GM18867 (cell line): ENCODE measurements around the gene PLXNA4.

Experiments used
- ATAC-seq: cut with Tn5 transposase; IDR thresholded peaks from one replicate; pipeline ENCODE4 v1.9.1; 2021; ENCODE audit warnings: mild to moderate bottlenecking, moderate library complexity; ENCODE audit not compliant: unreplicated experiment

The PLXNA4 gene

GRCh38 chr7:132080967-132081668 lies 495.2 kb downstream of the PLXNA4 start:
- no peak for ATAC-seq

DNA sequence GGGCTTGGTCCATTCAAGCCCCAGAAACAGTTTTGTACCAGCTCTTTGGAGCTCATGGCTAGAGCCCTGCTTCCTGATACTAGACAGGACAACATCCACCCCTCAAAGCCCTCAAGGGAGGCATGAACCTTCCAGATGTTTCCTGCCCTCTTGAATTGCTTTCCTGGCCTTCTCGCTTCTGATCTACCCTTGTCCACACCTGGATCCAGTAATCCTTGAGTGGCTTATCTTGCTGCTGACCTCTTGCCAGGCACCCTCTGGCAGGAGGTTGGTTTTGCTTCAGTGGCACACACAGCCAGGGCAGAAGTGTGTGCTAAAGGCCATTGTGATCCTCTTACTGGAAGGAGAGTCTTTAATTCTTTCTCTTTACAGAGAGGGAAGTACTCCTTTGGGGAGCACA lies 495.8 kb downstream of the PLXNA4 start:
- ATAC-seq, result no peak

- ATAC-seq, result no peak
Measured at GRCh38 chr7:132078891-132079735, 497.2 kb downstream of the PLXNA4 start.

DNA sequence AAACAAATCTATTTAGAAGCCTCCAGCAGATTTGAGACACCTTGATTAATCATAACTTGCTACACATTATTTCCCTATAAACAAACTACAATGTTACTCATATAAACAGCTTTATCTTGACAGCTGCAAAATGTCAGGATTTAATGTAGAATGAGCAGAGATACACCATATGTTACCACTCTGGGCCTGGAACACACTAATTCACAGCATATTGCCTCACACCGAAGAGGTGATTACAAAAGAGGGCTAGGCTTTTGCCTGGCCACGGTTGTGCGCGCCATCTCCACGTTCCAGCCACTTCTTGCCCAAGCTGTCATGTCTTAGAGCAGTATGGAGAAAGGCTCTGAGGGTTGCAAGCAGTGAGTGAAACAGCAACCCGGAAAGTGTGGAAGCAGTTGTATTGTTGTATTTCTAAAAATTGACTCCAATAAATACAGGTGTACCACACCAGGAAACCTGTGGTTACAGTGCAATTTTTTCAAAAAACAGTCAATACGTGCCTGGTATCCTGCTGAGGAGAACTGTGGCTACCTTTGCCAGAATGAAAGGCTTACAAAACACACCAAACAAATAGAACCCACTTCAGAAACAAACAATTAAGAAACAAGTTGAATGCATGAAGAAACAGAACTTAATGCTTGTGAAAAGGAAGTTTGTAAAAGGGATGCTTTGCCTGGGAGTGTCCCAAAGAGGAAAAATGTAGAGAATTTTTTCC lies 498.1 kb downstream of the PLXNA4 start:
- no peak for ATAC-seq

- ATAC-seq, result no peak
Measured at GRCh38 chr7:132076301-132077035, 499.8 kb downstream of the PLXNA4 start.

- ATAC-seq, result no peak
Measured at GRCh38 chr7:132075515-132075914, 500.8 kb downstream of the PLXNA4 start.

- ATAC-seq, result no peak
Measured at GRCh38 chr7:132073920-132074589, 502.2 kb downstream of the PLXNA4 start.
